ENCODE results near the gene PDZD8. TPM values are rescaled to one million over a fixed set of nuclear protein-coding genes. Genes with fewer than 3 reads are reported as not detected.

PDZD8 gene
- total RNA-seq, 1 donor from 2014 or later, result 31.7 TPM

- Mint-ChIP-seq H3K36me3 (no peaks in the 10 kb centered on the region), H3K4me1 (ENCODE audit: unreplicated experiment) (peaks cover 3% of the 10 kb centered on the region), H3K27me3 (peaks cover 9% of the 10 kb centered on the region), H3K9me3 (no peaks in the 10 kb centered on the region), H3K27ac (no peak overlapping the region), H3K4me3 (no peak overlapping the region)
- DNase-seq (ENCODE audit: extremely low spot score, unreplicated experiment), result no peak
- TF ChIP-seq CTCF (conservative IDR thresholded peaks at IDR 0.05), result no peak
These were observed 102.8 kb downstream of the PDZD8 start for GRCh38 chr10:117272195-117273076.

GRCh38 chr10:117271427-117271826 lies 103.8 kb downstream of the PDZD8 start:
- TF ChIP-seq CTCF (conservative IDR thresholded peaks at IDR 0.05), result no peak
- Mint-ChIP-seq H3K9me3 (no peaks in the 10 kb centered on the region), H3K27ac (no peak overlapping the region), H3K4me1 (ENCODE audit: unreplicated experiment) (peaks cover 3% of the 10 kb centered on the region), H3K4me3 (no peak overlapping the region), H3K36me3 (no peaks in the 10 kb centered on the region), H3K27me3 (peaks cover 9% of the 10 kb centered on the region)
- no peak for DNase-seq (ENCODE audit: extremely low spot score, unreplicated experiment)

- no peak for DNase-seq (ENCODE audit: extremely low spot score, unreplicated experiment)
- no peaks in the 10 kb centered on the region for H3K36me3 Mint-ChIP-seq
- peaks cover 9% of the 10 kb centered on the region for H3K27me3 Mint-ChIP-seq
- no peak overlapping the region for H3K27ac Mint-ChIP-seq
- no peak for TF ChIP-seq CTCF (conservative IDR thresholded peaks at IDR 0.05)
- peaks cover 8% of the 10 kb centered on the region for H3K4me1 Mint-ChIP-seq (ENCODE audit: unreplicated experiment)
- no peak overlapping the region for H3K4me3 Mint-ChIP-seq
- H3K9me3 Mint-ChIP-seq, result no peaks in the 10 kb centered on the region
These were observed 106.3 kb downstream of the PDZD8 start for GRCh38 chr10:117268907-117269306.

GRCh38 chr10:117268258-117268657 lies 107.0 kb downstream of the PDZD8 start:
- H3K27ac Mint-ChIP-seq, result no peak overlapping the region
- H3K36me3 Mint-ChIP-seq, result no peaks in the 10 kb centered on the region
- no peak overlapping the region for H3K4me3 Mint-ChIP-seq
- H3K9me3 Mint-ChIP-seq, result no peaks in the 10 kb centered on the region
- H3K4me1 Mint-ChIP-seq (ENCODE audit: unreplicated experiment), result peaks cover 8% of the 10 kb centered on the region
- peaks cover 9% of the 10 kb centered on the region for H3K27me3 Mint-ChIP-seq
- no peak for TF ChIP-seq CTCF (conservative IDR thresholded peaks at IDR 0.05)
- no peak for DNase-seq (ENCODE audit: extremely low spot score, unreplicated experiment)

GRCh38 chr10:117266812-117267211 lies 108.4 kb downstream of the PDZD8 start:
- Mint-ChIP-seq H3K27ac (no peak overlapping the region), H3K9me3 (no peaks in the 10 kb centered on the region), H3K27me3 (peaks cover 6% of the 10 kb centered on the region), H3K4me1 (ENCODE audit: unreplicated experiment) (peaks cover 8% of the 10 kb centered on the region), H3K36me3 (no peaks in the 10 kb centered on the region), H3K4me3 (no peak overlapping the region)
- TF ChIP-seq CTCF (conservative IDR thresholded peaks at IDR 0.05), result no peak
- DNase-seq (ENCODE audit: extremely low spot score, unreplicated experiment), result no peak
